OCI-LY7 (cell line): Measurements from ENCODE around the gene KCNMB2. TPM values are rescaled to one million over a fixed set of nuclear protein-coding genes. Genes with fewer than 3 reads are reported as not detected.

Source experiments
- BruUV-seq: library from RNA; stranded (reverse); fragments of 400-500 nt; replicated peaks from 2 replicates; lab custom pipeline; 2021; lab: Mats Ljungman, UMichigan
- CTCF ChIA-PET: fragments of 300-600 bp; sonication (Branson Sonifier 250); formaldehyde crosslinking; loops from one replicate; lab custom pipeline; 2022; ENCODE audit warnings: antibody characterized with exemption; ENCODE audit not compliant: unreplicated experiment; lab: Charles Lee
- POLR2A ChIA-PET: fragments of 300-600 bp; sonication (Branson Sonifier 250); formaldehyde crosslinking; loops from one replicate; lab custom pipeline; 2022; ENCODE audit warnings: antibody characterized with exemption; lab: Charles Lee
- DNase-seq: peaks from one replicate; pipeline ENCODE4 v3.0.0-alpha.2; 2015; ENCODE audit warnings: low spot score
- H2AFZ ChIP-seq: fragments of 200-600 bp; sonication (generic), shearing (Covaris generic); 2 replicates; pipeline ENCODE4 v1.6.1; 2014; ENCODE audit warnings: mild to moderate bottlenecking, antibody characterized with exemption, low read length, moderate library complexity
- H3K27ac ChIP-seq: fragments of 200-600 bp; sonication (generic); 2 replicates; pipeline ENCODE4 v1.5.1; 2014; ENCODE audit warnings: mixed run types, low read depth, mild to moderate bottlenecking, moderate library complexity, low read length, inconsistent platforms; ENCODE audit not compliant: poor library complexity, severe bottlenecking
- H3K36me3 ChIP-seq: fragments of 200-600 bp; sonication (generic); 2 replicates; pipeline ENCODE4 v1.6.1; 2014; ENCODE audit warnings: mild to moderate bottlenecking, antibody characterized with exemption, low read length, moderate library complexity, mixed read lengths; ENCODE audit not compliant: insufficient read depth
- H3K4me1 ChIP-seq: fragments of 200-600 bp; sonication (generic); 2 replicates; pipeline ENCODE4 v1.5.1; 2014; ENCODE audit warnings: mild to moderate bottlenecking, low read length; ENCODE audit not compliant: insufficient read depth, poor library complexity, severe bottlenecking
- H3K4me2 ChIP-seq: fragments of 200-600 bp; sonication (generic); 2 replicates; pipeline ENCODE4 v1.6.1; 2014; ENCODE audit warnings: mild to moderate bottlenecking, low read length
- H3K4me3 ChIP-seq: fragments of 200-600 bp; sonication (generic); 2 replicates; pipeline ENCODE4 v1.5.1; 2014; ENCODE audit warnings: mild to moderate bottlenecking, low read depth, low read length; ENCODE audit not compliant: poor library complexity, severe bottlenecking
- H3K79me2 ChIP-seq: fragments of 200-600 bp; sonication (generic); 2 replicates; pipeline ENCODE4 v1.6.1; 2016; ENCODE audit warnings: low read depth, mild to moderate bottlenecking, low read length, moderate library complexity, mixed read lengths; ENCODE audit not compliant: insufficient read depth
- H3K9me2 ChIP-seq: fragments of 200-600 bp; sonication (generic); 2 replicates; pipeline ENCODE4 v1.6.1; 2016; ENCODE audit warnings: mild to moderate bottlenecking, low read length, mixed read lengths; ENCODE audit not compliant: insufficient read depth
- H3K9me3 ChIP-seq: fragments of 200-600 bp; sonication (generic); 2 replicates; pipeline ENCODE4 v1.6.1; 2014; ENCODE audit warnings: mild to moderate bottlenecking, mixed run types, low read length, mixed read lengths
- H4K20me1 ChIP-seq: fragments of 200-600 bp; sonication (generic); 2 replicates; pipeline ENCODE4 v1.6.1; 2014; ENCODE audit warnings: mild to moderate bottlenecking, antibody characterized with exemption, low read length, moderate library complexity, mixed read lengths; ENCODE audit not compliant: insufficient read depth
- EZH2phosphoT487 ChIP-seq: fragments of 200-600 bp; sonication (generic); IDR thresholded peaks from 2 replicates; pipeline ENCODE4 v1.6.1; 2018; ENCODE audit warnings: low read depth, borderline replicate concordance, mild to moderate bottlenecking, mixed run types, antibody characterized with exemption, low read length, moderate library complexity, mixed read lengths
- intact Hi-C: fragments of 100-400 bp; cut with micrococcal nuclease; formaldehyde crosslinking; loops from one replicate; pipeline ENCODE4 v1.10.0; 2022; ENCODE audit not compliant: unreplicated experiment
- total RNA-seq, 2 experiments: library from RNA; depleted of rRNA in 1 of 2; stranded (reverse); fragments of >200 nt in 1 of 2; shearing (Covaris generic) in 1 of 2; gene quantifications; 2 replicates each; pipeline ENCODE4 v1.2.3, GENCODE V29; 2014 to 2022
- TF ChIP-seq, protein P1 (sequence below): fragments of 200-600 bp; sonication (generic); conservative IDR thresholded peaks from 2 replicates; pipeline ENCODE4 v1.5.1; 2014; ENCODE audit warnings: mild to moderate bottlenecking, antibody characterized with exemption, low read length, moderate library complexity, mixed read lengths

Gene KCNMB2
- total RNA-seq, 2 experiments from 2014 or later = not detected

DNA sequence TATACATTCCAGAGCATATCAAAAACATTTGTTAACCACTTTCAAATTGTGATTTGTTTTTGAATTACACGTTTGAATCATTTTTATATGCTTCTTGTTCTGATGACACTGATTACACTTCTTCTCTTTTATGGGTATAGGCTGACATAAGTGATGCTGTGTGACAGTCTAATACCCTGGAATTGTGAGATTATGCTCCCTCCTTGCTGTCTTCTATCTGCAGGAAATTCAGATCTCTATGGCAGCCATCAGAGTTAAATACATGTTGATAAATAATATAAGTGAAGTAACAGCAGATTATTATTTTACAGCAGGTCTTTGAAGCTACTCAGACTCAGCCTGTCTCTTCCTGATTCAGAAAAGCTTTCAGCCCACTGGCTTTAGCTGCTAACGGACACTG lies 286.5 kb downstream of the KCNMB2 start:
- CTCF ChIA-PET = no interaction called here
- POLR2A ChIA-PET = no interaction called here

DNA sequence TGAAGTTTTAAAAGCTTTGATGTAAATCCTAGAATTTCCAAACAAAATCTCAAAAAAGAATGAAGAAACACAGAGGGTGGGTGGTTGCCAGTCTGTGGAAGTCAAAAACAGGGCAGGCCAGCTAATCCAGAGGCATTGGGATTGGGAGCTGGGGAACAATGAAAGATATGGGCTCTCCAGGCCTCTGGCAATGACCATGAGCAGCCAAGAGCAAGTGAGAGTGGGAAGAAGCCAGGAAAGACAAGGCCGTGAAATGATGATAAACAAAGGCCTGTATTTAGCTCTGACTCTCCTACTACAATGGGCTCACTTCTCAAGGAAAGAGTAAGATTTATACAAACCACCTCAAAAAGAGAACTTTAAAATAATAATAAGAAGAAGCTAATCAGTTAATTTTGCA lies 286.9 kb downstream of the KCNMB2 start:
- Histone ChIP-seq H3K36me3 (no peaks in the 10 kb centered on the region), H3K4me2 (no peak overlapping the region), H2AFZ (no peak overlapping the region), H4K20me1 (no peaks in the 10 kb centered on the region), H3K4me1 (no peaks in the 10 kb centered on the region), H3K27ac (no peak overlapping the region), H3K9me2 (no peaks in the 10 kb centered on the region), H3K79me2 (no peaks in the 10 kb centered on the region), H3K9me3 (no peaks in the 10 kb centered on the region), H3K4me3 (no peak overlapping the region)
- ChIA-PET CTCF (no interaction called here), POLR2A (no interaction called here)
- DNase-seq = no peak
- intact Hi-C loops = no loop called here
- no TSS peak for BruUV-seq
- no peak for TF ChIP-seq EZH2phosphoT487
- TF ChIP-seq, protein P1, sequence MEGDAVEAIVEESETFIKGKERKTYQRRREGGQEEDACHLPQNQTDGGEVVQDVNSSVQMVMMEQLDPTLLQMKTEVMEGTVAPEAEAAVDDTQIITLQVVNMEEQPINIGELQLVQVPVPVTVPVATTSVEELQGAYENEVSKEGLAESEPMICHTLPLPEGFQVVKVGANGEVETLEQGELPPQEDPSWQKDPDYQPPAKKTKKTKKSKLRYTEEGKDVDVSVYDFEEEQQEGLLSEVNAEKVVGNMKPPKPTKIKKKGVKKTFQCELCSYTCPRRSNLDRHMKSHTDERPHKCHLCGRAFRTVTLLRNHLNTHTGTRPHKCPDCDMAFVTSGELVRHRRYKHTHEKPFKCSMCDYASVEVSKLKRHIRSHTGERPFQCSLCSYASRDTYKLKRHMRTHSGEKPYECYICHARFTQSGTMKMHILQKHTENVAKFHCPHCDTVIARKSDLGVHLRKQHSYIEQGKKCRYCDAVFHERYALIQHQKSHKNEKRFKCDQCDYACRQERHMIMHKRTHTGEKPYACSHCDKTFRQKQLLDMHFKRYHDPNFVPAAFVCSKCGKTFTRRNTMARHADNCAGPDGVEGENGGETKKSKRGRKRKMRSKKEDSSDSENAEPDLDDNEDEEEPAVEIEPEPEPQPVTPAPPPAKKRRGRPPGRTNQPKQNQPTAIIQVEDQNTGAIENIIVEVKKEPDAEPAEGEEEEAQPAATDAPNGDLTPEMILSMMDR = no peak

More for the DNA sequence above, 286.5 kb downstream of the KCNMB2 start:
- H2AFZ ChIP-seq = no peak overlapping the region
- H3K9me2 ChIP-seq = no peaks in the 10 kb centered on the region
- no peak overlapping the region for H3K4me2 ChIP-seq
- intact Hi-C loops = no loop called here
- DNase-seq = no peak
- no peaks in the 10 kb centered on the region for H3K9me3 ChIP-seq
- H4K20me1 ChIP-seq = no peaks in the 10 kb centered on the region
- no peaks in the 10 kb centered on the region for H3K4me1 ChIP-seq
- H3K27ac ChIP-seq = no peak overlapping the region
- no TSS peak for BruUV-seq
- H3K36me3 ChIP-seq = no peaks in the 10 kb centered on the region
- no peaks in the 10 kb centered on the region for H3K79me2 ChIP-seq
- TF ChIP-seq, protein P1 = no peak
- no peak for TF ChIP-seq EZH2phosphoT487
- H3K4me3 ChIP-seq = no peak overlapping the region

DNA sequence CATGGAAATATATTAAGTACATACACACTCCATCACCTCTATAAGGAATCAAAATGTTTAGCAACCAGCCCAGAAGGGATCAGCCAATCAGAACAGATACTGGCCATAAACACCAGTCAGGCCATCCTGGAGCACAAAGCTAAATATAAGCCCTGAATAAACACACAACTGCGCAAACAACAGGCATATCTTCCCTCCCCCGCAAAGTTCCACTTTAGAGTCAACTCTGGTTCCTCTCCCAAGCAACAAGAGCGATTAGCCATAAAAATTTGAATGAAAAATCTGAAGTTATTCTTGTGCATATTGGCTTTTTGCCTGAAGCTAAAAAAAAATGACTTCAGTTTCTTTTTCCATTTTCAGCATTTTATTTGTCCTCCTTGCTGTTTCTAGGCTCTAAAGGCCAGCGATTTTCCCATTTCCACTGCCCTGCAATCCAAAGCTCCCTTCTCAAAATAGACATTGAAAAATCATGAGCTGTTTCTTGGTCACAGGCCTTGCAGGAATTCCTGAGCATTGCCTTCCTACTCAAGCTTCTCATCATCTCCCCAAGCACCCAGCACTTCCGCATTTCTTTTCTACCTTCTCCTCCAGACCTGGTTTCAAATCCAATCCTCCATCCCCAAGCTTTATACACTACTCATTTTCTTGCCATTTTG lies 287.5 kb downstream of the KCNMB2 start:
- BruUV-seq = no TSS peak
- H3K36me3 ChIP-seq = no peaks in the 10 kb centered on the region
- CTCF ChIA-PET = no interaction called here
- H3K4me1 ChIP-seq = no peaks in the 10 kb centered on the region
- POLR2A ChIA-PET = interaction anchor here (0.6 to 0.7 kb wide), 3 partner anchors 136 to 317 kb away, joined by 3 read pairs; no protein-coding TSS in a partner anchor
- no peak overlapping the region for H3K4me3 ChIP-seq
- H3K9me3 ChIP-seq = no peaks in the 10 kb centered on the region
- no peak overlapping the region for H2AFZ ChIP-seq
- H3K4me2 ChIP-seq = no peak overlapping the region
- H3K9me2 ChIP-seq = no peaks in the 10 kb centered on the region
- H3K79me2 ChIP-seq = no peaks in the 10 kb centered on the region
- TF ChIP-seq, protein P1 = no peak
- TF ChIP-seq EZH2phosphoT487 = no peak
- DNase-seq = no peak
- intact Hi-C loops = no loop called here
- no peaks in the 10 kb centered on the region for H4K20me1 ChIP-seq
- no peak overlapping the region for H3K27ac ChIP-seq
